GM12874 (cell line): ENCODE results near the gene CAD.
A peak's percentile ranks its signal among the peaks of the same experiment; 100 is the strongest.

Experiments
- TF ChIP-seq, protein P1 (sequence below): IDR thresholded peaks from 2 replicates; pipeline ENCODE4 v1.5.1; 2011; ENCODE audit warnings: low read depth, mild to moderate bottlenecking, control low read depth, low read length, moderate library complexity; ENCODE audit not compliant: insufficient read depth

CAD gene

DNA sequence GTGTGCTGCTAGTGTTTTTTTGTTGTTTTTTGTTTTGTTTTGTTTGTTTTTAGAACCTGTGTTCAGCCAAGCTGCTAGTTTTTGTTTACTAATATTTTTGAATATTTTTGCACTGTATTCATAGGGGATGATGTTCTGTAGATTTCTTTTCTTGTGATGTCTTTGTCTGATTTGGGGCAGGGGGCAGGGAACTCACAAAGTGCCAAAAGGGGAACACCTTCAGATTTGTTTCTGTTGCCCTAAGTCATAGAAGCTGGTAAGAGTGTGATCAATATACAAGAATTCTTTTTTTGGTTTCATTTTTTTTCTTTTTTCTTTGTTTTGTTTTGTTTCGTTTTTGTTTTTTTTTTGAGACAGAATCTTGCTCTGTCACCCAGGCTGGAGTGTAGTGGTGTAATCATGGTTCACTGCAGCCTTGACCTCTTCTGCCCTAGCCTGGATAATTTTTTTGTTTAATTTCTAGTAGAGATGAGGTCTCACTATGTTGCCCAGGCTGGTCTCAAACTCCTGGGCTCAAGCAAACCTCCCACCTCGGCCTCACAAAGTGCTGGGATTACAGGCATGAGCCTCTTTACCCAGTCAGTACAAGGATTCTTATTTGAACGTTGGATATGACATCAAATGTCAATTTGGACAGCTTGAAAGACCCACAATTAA, 37.7 kb upstream of the CAD start:
- TF ChIP-seq, protein P1, sequence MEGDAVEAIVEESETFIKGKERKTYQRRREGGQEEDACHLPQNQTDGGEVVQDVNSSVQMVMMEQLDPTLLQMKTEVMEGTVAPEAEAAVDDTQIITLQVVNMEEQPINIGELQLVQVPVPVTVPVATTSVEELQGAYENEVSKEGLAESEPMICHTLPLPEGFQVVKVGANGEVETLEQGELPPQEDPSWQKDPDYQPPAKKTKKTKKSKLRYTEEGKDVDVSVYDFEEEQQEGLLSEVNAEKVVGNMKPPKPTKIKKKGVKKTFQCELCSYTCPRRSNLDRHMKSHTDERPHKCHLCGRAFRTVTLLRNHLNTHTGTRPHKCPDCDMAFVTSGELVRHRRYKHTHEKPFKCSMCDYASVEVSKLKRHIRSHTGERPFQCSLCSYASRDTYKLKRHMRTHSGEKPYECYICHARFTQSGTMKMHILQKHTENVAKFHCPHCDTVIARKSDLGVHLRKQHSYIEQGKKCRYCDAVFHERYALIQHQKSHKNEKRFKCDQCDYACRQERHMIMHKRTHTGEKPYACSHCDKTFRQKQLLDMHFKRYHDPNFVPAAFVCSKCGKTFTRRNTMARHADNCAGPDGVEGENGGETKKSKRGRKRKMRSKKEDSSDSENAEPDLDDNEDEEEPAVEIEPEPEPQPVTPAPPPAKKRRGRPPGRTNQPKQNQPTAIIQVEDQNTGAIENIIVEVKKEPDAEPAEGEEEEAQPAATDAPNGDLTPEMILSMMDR, result no peak

DNA sequence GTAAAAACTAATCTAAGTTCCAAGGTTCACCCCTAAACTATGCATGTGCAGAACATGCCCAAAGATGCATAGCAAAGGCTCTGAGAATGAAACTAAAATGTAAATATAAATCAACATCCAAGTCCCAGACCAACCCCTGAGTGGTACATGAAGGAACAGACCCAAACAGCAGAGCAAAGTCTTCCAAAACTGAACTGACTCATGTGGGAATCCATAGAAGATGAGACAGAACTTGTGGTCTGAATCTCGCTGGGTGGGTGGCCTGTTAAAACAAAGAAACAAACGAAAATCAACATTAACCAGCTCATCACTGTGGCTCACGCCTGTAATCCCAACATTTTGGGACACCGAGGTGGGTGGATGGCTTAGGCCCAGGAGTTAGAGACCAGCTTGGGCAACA, 34.8 kb upstream of the CAD start:
- TF ChIP-seq, protein P1, result no peak

DNA sequence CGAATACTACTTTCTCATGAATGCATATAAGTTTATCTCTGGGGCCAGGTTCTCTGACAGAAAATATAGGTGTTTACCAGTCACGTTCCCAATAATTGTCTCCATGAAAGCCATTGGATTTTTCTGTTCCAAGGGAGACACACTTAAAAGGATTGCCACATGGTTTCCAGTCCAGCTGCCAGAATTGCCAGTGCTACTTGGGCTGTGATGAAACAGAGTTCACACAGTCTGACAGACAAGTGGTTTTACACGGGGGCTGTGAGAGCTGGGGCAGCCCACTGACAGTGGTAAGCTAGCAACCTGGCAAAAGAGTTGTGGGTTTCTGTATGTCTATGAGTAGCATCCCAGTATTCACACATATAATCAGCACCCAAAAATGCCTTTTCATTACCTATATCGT, 33.1 kb upstream of the CAD start:
- TF ChIP-seq, protein P1, result no peak

DNA sequence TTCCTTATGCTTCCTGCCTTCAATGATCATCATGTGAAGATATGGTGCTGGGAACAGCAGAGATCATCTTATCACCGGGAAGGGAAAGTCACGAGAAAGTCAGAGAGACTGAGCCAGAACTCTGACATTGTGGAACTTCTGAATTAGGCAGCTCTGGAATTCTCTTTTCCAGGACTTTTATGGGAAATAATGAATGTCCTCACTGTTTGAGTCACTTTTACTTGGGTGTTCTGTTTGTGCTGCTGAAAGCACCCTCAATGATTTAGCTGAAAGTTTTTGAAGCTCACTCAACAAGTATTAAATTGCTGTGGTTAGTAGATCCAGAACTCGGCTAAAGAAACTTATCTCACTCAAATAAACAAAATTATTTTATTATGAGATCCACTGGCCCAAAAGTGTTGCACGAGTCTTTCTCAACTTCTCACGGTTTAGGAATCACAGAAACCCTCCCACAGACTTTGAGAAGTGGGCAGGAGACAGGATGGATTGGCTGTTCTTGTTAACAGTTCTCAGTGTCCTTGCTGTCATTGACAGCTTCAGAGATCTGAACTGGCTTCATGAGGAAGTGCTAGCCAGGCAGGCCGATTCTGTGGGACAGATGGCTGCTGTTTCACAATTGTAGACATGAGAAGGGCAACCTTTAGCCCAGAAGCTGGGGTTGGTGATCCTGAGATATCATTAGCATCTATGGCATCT, 31.7 kb upstream of the CAD start:
- TF ChIP-seq, protein P1, result no peak

DNA sequence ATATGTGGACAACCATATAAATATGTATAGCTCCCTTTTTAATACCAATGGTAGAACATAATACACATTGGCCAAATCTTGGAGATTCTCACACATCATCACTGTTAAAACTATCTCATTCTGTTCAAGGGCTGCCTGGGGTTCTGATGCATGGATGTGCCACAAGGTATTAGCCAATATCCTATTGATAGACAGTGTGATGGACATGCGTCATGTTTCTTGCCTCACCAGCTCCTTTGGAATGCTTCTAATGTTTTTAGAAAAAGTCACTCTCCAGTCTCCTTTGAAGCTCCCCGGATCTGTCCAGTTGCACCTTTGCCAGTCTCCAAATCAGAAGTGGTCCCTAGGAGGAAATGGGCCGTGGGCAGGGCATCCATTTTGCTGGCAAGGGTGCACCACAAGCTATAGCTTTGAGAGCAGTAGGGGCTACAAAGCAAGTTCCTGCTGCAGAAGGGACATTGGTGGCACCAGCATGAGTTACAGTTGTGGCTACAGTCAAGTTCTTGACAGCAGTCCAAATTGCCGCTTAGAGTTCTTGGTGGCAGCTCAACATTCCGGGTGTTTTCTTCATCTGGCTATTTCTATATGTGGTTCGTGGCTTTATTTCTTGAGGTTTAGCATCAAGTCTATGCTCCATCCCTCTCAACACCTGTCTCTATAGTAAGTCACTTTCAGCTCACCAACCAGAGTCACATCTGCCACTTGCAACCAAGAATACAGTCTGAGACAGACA, 30.4 kb upstream of the CAD start:
- TF ChIP-seq, protein P1, result no peak

DNA sequence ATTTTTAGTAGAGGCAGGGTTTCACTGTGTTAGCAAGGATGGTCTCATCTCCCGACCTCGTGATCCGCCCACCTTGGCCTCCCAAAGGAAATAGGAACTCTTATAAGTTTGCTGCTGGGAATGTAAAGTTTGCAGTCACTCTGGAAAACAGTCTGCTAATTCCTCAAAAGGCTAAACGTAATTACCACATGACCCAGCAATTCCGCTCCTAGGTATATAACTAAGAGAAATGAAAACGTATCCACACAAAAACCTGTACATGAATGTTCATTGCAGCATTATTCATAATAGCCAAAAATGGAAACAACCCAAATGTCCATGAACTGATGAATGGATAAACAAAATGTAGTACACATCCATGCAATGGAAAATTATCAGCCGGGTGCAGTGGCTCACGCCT, 27.2 kb upstream of the CAD start:
- TF ChIP-seq, protein P1, result no peak

DNA sequence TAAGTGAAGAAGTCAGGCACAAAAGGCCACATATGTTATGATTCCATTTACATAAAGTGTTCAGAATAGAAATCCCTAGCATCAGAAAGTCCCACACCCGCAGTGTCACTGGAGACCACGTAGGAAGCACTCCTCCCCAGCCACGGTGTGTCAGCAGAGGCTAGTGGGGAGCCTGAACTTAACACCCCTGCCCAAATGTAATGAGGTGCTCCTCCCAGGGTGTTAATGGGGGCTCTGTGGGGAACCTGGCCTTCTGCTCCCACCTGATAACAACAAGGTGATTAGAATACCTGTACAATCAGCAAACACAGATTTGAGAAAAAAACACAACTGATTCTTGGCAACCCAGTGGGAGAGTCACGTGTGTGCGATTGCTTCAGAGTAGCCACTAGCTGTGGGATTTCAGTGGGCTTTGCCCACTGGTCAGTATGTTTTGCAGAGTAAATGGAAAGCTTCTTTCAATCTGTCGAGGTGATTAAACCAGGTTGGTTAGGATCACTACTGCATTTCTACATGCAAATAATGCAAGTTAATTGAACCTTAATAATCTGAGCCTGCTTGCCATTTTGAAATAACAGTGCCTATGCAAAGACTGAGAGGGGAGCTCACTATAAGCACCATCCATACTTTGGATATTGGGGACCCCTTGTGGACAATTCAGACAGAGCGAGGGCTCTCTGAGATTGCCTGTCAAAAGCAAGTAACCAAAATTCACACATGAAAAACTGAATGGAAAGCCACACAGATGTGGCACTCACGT, 25.9 kb upstream of the CAD start:
- TF ChIP-seq, protein P1, result peak; percentile 60
